HUES48 (cell line): Measurements from ENCODE around the gene PHKA2.
"Not testable (repeated sequence)": the region's sequence is repeated elsewhere in the genome, so short reads cannot be mapped to it uniquely, and the experiment has no call there.

Experiments
- H3K27ac ChIP-seq: one replicate; pipeline ENCODE4 v1.7.0; 2013; ENCODE audit warnings: low read depth, low read length, inconsistent platforms
- H3K27me3 ChIP-seq: 2 replicates; pipeline ENCODE4 v1.6.1; 2013; ENCODE audit warnings: mild to moderate bottlenecking, low read length; ENCODE audit not compliant: control insufficient read depth, insufficient read depth
- H3K36me3 ChIP-seq: 2 replicates; pipeline ENCODE4 v1.6.1; 2013; ENCODE audit warnings: low read length; ENCODE audit not compliant: control insufficient read depth, insufficient read depth
- H3K4me1 ChIP-seq: 2 replicates; pipeline ENCODE4 v1.6.1; 2013; ENCODE audit warnings: mild to moderate bottlenecking, low read length; ENCODE audit not compliant: control insufficient read depth, insufficient read depth
- H3K4me3 ChIP-seq: 2 replicates; pipeline ENCODE4 v1.5.1; 2013; ENCODE audit warnings: mild to moderate bottlenecking, low read depth, low read length
- H3K9ac ChIP-seq: 2 replicates; pipeline ENCODE4 v1.6.1; 2013; ENCODE audit warnings: mild to moderate bottlenecking, low read depth, low read length, moderate library complexity
- H3K9me3 ChIP-seq: 2 replicates; pipeline ENCODE4 v1.6.1; 2013; ENCODE audit warnings: low read length; ENCODE audit not compliant: control insufficient read depth, insufficient read depth

The PHKA2 gene

DNA sequence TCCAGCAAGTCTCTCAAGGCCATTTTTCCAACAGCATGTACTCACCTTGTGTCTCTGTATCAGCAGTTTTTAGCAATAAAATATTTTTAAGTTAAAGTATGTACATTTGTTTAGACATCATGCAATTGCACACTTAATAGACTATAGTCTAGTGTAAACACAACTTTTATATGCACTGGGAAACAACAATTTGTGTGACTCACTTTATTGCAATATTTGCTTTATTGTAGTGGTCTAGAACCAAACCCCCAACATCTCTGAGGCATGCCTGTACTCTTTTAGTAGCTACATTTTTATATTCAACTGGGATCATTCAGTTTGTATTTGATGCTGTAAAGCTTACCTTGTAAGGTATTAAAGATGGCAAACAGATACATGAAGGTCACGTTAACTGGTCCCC lies 14.7 kb upstream of the PHKA2 start:
- Histone ChIP-seq H3K4me3 (no peak overlapping the region), H3K36me3 (peaks cover 17% of the 10 kb centered on the region), H3K9me3 (peaks cover 11% of the 10 kb centered on the region; the same call in 1 of the 2 replicates), H3K4me1 (peaks cover 30% of the 10 kb centered on the region), H3K9ac (no peak overlapping the region), H3K27me3 (no peaks in the 10 kb centered on the region), H3K27ac (peak overlapping the region; percentile 27)

DNA sequence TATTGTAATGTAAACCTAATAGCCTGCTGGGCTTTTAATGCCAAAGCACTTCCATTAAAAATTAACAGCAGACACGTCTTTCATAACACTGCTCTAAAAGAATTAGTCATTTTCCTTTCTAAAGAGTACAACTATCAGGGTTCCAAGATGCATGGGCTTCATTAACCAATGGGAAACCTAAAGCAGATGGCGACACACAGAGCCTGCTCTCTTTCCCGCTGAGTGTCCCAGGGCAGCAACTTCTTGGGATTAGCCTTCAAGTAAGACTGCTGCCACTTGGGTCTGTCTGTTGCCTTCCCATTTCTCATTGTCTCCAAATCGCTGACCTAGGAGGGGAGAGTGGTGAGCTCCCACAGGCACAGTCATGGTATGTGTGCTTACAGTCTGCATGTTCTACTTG lies 14.0 kb upstream of the PHKA2 start:
- Histone ChIP-seq H3K27ac (peak overlapping the region; percentile 48), H3K4me1 (peaks cover 30% of the 10 kb centered on the region), H3K36me3 (peaks cover 17% of the 10 kb centered on the region; the same call in 1 of the 2 replicates), H3K27me3 (no peaks in the 10 kb centered on the region), H3K9me3 (peaks cover 11% of the 10 kb centered on the region; the same call in 1 of the 2 replicates), H3K9ac (no peak overlapping the region), H3K4me3 (no peak overlapping the region)

DNA sequence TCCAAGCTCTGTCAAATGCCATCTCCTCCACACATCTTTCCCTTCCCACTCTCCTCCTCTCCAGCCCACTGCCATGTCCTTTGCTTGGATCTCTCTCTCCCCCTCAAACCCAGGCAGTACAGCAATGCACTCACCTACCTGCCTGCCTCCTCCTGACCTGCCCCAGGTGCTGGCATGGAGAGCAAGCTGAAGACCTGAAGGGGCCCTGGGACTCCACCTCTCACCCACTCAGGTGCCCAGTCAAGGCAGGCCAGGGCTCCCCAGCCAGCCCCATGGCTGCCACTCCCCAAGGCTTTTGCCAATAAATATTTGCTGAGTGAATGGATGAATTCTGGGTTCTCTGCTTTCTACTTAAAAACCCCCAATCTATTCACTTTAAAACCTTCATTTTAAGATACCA lies 12.6 kb upstream of the PHKA2 start:
- Histone ChIP-seq H3K27ac (no peak overlapping the region), H3K9me3 (peaks cover 11% of the 10 kb centered on the region; the same call in 1 of the 2 replicates), H3K4me3 (no peak overlapping the region), H3K36me3 (peaks cover 4% of the 10 kb centered on the region; the same call in 1 of the 2 replicates), H3K4me1 (peaks cover 30% of the 10 kb centered on the region), H3K27me3 (no peaks in the 10 kb centered on the region), H3K9ac (no peak overlapping the region)

DNA sequence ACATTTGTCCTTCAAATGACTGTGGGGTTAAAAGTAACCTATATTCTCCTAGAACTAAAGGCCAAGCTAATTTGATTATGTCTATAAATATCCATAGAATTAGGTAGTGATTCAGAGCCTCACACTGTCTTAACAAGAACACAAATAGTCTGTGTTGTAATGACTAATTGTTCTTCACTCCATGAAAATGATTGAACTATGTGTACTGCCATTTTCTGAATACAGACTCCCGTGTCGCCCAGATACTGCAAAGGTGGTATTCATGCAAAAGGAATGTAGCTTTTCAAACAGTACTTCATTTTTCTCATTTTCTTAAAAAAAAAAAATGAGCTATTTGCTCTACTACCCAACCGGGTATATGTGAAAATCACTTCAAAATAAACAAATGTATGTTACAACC lies 11.3 kb upstream of the PHKA2 start:
- Histone ChIP-seq H3K27me3 (no peaks in the 10 kb centered on the region), H3K4me3 (no peak overlapping the region), H3K27ac (no peak overlapping the region), H3K9ac (no peak overlapping the region), H3K4me1 (peaks cover 30% of the 10 kb centered on the region), H3K9me3 (peaks cover 11% of the 10 kb centered on the region; the same call in 1 of the 2 replicates), H3K36me3 (peaks cover 8% of the 10 kb centered on the region; the same call in 1 of the 2 replicates)

DNA sequence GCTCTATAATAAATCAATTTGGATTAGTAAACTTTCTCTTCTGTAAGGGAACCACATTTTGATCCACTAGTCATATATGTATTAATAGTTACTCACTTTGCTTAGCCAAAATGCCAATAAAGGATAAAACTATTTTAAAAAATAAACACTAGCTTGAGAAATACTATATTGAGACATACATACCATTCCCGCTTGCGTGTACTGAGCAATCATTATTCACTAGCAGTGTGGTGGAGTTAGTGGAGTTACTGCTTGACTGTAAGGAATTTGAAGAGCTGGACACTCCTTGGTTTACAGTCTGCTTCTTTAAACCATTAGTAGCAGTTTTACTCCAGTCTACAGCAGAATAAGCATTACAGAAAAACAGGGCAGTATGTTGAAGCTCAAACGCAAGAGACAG lies 10.8 kb upstream of the PHKA2 start:
- Histone ChIP-seq H3K4me3 (no peak overlapping the region), H3K27ac (no peak overlapping the region), H3K27me3 (no peaks in the 10 kb centered on the region), H3K4me1 (peaks cover 29% of the 10 kb centered on the region), H3K9ac (no peak overlapping the region), H3K36me3 (peaks cover 13% of the 10 kb centered on the region; the same call in 1 of the 2 replicates), H3K9me3 (peaks cover 11% of the 10 kb centered on the region; the same call in 1 of the 2 replicates)

DNA sequence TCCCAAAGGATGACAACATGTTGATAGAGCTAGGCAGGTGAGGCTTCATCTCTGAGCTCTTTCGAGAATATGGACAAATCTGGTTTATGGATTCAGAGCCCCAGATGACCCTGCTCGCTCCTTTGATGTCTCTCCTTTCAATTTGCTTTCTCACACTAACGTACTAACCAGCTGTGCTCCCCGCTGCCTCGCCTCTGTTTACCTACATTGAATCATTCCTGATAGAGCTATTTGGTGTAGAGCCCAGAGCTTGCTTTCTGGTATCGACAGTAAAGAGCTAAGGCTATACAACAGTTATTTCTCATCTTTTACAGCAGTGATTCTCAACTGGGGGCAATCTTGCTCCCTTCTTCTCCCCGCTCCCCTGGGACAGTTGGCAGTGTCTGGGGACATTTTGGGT lies 8.9 kb upstream of the PHKA2 start:
- no peak overlapping the region for H3K4me3 ChIP-seq
- H3K27me3 ChIP-seq, result no peaks in the 10 kb centered on the region
- no peak overlapping the region for H3K27ac ChIP-seq
- peaks cover 13% of the 10 kb centered on the region; the same call in 1 of the 2 replicates for H3K36me3 ChIP-seq
- peaks cover 12% of the 10 kb centered on the region; the same call in 1 of the 2 replicates for H3K4me1 ChIP-seq
- H3K9ac ChIP-seq, result no peak overlapping the region
- peaks cover 17% of the 10 kb centered on the region; the same call in 1 of the 2 replicates for H3K9me3 ChIP-seq

DNA sequence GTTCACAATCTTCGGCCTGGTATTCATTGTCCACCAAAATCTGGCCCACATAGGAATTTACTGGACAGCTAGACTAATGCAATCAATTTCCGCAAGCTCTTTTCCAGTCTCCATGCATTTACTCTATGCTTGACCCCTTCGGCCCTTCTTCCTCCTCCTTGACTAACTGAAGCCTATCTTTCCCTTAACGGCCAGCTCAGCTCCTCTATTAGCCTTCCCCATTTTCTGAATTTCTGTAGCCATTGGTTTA lies 1.2 kb upstream of the PHKA2 start:
- Histone ChIP-seq H3K27me3 (no peaks in the 10 kb centered on the region), H3K36me3 (peaks cover 4% of the 10 kb centered on the region; the same call in 1 of the 2 replicates), H3K4me1 (0 out of 2 replicates have a peak, but pooled peaks cover 6% of the 10 kb centered on the region), H3K9ac (no peak overlapping the region; the same call in 1 of the 2 replicates), H3K9me3 (peaks cover 9% of the 10 kb centered on the region), H3K4me3 (peak overlapping the region; percentile 84), H3K27ac (peak overlapping the region; percentile 86)

DNA sequence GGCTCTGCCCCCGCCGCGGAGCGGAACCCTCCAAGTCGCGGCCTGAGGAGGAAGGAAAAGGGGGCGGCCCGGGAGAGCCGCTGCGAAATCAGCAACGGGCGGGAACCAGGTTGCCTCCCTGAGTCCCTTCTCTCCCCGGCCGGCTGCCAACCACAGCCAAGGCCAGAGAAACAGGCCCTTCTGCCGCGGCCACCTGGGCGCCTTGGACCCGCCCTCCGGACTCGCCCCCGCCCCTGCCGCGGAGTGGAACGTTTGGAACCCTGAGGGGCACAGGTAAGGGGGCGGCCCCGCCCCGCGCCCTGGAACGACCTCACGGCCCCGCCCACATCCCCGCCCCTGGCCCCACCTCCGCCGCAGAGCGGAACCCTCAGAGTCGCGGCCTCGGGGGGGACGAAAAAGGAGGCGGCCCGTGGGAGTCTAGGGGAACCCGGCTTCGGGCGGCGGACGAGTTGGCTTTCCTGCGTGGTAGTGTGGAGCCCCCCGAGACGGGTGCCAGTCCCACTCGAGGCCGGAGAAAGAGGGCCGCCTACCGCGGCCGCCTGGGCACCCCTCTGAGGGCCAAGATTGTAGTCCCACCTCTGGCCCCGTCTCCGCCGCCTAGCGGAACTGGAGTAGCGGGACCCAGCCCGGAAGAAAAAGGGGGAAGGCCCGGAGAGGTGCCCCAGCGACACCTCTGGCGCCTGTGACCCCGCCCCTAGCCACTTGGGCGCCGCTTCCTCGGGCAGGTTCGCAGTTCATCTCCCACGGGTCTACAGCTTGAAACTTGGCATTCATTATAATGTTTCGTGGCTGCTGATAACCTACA lies 669 bp upstream of the PHKA2 start:
- Histone ChIP-seq H3K27me3 (no peaks in the 10 kb centered on the region), H3K4me3 (peak overlapping the region; percentile 84), H3K27ac (peak overlapping the region; percentile 86), H3K36me3 (no peaks in the 10 kb centered on the region; the same call in 1 of the 2 replicates), H3K4me1 (0 out of 2 replicates have a peak, but pooled peaks cover 6% of the 10 kb centered on the region), H3K9me3 (peaks cover 8% of the 10 kb centered on the region), H3K9ac (peak overlapping the region; percentile 78)

DNA sequence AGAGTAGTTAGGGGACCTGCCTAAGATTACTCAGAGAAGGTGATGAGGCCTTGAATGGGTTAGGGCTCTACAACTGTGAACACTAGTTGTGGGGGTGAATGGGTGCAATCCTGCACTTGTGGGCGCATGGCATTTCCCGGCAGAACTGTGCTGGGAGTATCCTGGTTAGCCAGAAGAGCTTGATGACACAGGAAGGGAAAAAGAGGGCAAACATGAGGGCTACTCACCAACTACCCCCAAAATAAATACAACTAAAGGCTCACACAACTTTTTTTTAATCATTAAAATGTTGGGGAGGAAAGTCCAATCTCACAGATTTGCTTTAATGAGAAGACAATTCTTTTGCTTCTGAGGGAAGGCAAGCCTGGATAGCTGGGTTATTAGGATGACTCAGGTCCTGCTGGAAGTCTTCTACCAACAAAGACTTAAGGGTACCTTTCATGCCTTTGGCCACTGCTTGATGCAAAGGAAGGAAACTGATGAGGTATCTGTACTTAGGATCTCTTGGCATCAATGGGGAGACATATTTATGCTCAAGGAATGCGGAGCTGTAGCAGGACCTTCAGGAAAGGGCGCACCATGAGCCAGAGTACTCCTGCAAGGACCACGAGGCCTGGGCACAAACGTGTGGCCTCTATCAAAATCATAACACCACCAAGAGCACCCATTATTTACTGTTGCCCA lies 2.6 kb downstream of the PHKA2 start:
- Histone ChIP-seq H3K9ac (no peak overlapping the region), H3K27me3 (no peaks in the 10 kb centered on the region), H3K27ac (no peak overlapping the region), H3K4me1 (0 out of 2 replicates have a peak, but pooled peaks cover 6% of the 10 kb centered on the region), H3K9me3 (no peaks in the 10 kb centered on the region; the same call in 1 of the 2 replicates), H3K36me3 (no peaks in the 10 kb centered on the region), H3K4me3 (no peak overlapping the region)

DNA sequence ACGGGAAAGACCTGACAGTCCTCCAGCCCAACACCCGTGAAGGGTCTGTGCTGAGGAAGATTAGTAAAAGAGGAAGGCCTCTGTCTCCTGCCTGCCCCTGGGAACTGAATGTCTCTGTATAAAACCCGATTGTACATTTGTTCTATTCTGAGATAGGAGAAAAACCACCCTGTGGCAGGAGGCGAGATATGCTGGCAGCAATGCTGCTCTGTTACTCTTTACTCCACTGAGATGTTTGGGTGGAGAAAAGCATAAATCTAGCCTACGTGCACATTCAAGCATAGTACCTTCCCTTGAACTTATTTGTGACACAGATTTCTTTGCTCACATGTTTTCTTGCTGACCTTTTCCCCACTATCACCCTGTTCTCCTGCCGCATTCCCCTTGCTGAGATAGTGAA lies 3.7 kb downstream of the PHKA2 start:
- H3K27me3 ChIP-seq, H3K4me1 ChIP-seq, H3K9me3 ChIP-seq, H3K4me3 ChIP-seq, H3K9ac ChIP-seq, H3K36me3 ChIP-seq, H3K27ac ChIP-seq: not testable (repeated sequence)

DNA sequence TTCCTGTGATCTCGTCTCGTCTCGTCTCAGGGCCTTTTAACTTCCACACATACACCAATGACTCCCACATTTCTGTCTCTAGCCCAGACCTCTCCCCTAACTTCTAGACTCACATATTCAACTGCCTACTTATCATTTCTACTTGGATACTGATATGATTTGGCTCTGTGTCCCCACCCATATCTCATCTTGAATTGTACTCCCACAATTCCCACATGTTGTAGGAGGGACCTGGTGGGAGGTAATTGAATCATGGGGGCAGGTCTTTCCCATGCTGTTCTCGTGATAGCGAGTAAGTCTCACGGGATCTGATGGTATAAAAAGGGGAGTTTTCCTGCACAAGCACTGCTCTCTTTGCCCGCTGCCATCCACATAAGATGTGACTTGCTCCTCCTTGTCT lies 8.9 kb downstream of the PHKA2 start:
- Histone ChIP-seq H3K9ac (no peak overlapping the region), H3K4me1 (no peaks in the 10 kb centered on the region), H3K27me3 (no peaks in the 10 kb centered on the region), H3K36me3 (no peaks in the 10 kb centered on the region), H3K27ac (no peak overlapping the region), H3K9me3 (peaks cover 11% of the 10 kb centered on the region; the same call in 1 of the 2 replicates), H3K4me3 (no peak overlapping the region)
